SK-N-MC (cell line): ENCODE data around the gene UROS.

ENCODE experiments used
- DNase-seq: peaks from one replicate; pipeline ENCODE4 v3.0.0-alpha.2; 2011; ENCODE audit warnings: low read depth, low spot score
- H3K27ac ChIP-seq: fragments of 200-600 bp; sonication (generic); 2 replicates; pipeline ENCODE4 v1.5.1; 2016; ENCODE audit warnings: mixed run types
- H3K36me3 ChIP-seq: fragments of 200-600 bp; sonication (generic); 2 replicates; pipeline ENCODE4 v1.6.1; 2017; ENCODE audit warnings: antibody characterized with exemption, low read length, mixed read lengths; ENCODE audit not compliant: insufficient read depth
- H3K4me3 ChIP-seq: fragments of 200-600 bp; sonication (generic); 2 replicates; pipeline ENCODE4 v1.5.1; 2016
- H3K9ac ChIP-seq: fragments of 200-600 bp; sonication (generic); 2 replicates; pipeline ENCODE4 v1.8.0; 2017; ENCODE audit warnings: mixed run types, mixed read lengths; ENCODE audit not compliant: insufficient read length
- H3K9me3 ChIP-seq: fragments of 200-600 bp; sonication (generic); 2 replicates; pipeline ENCODE4 v1.6.1; 2017; ENCODE audit warnings: low read depth, mild to moderate bottlenecking, antibody characterized with exemption, low read length, moderate library complexity, mixed read lengths
- EZH2 ChIP-seq: fragments of 200-600 bp; sonication (generic); IDR thresholded peaks from one replicate; pipeline ENCODE4 v1.6.1; 2017; ENCODE audit warnings: antibody characterized with exemption
- FOXP2 ChIP-seq: optimal IDR thresholded peaks from 2 replicates; pipeline ENCODE3; 2011; ENCODE audit warnings: mild to moderate bottlenecking, moderate library complexity; ENCODE audit not compliant: insufficient read depth; ENCODE audit errors: extremely low read length, control extremely low read depth
- POLR2AphosphoS5 ChIP-seq: IDR thresholded peaks from 2 replicates; pipeline ENCODE4 v1.6.1; 2012; ENCODE audit warnings: mild to moderate bottlenecking, low read depth, low read length, borderline replicate concordance

UROS gene

DNA sequence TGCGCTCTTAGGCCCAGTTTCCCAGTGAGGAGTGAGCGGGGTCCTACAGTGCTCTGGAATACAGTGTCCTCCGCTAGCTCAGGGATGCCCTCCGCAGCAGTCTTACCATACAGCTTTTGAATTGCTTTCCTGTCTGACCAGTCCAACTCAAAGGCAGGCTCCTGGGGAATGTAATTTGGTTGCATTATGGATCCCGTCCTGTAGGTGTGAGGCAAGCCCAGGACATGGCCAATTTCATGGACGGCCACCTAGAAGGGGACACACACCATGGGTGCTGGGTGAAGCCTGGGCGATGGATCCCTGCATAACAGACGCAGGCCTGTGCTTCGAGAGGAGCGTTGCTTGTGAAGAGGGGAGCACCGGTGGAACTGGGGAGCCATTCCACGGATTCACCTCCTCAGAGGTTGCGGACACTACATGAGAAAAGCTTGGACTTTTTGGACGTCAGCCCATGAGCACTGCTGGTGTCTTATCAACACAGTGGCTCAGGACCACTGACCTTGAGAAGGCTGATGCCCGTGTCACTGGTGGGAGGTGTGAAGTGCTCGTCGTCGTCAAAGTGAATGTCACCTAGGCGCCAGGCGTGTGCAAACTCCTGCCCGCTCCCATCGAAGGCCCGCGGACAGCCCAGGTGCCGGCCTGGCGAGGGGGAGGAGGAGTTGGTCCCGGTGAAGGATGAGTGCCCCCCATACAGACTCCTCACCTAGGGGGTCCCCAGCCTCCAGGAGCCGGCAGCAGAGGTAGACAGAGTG is 50.8 kb downstream of the UROS start:
- no peak overlapping the region for H3K27ac ChIP-seq
- no peak for DNase-seq
- no peak overlapping the region for H3K9ac ChIP-seq
- H3K9me3 ChIP-seq: no peaks in the 10 kb centered on the region
- H3K4me3 ChIP-seq: no peak overlapping the region
- H3K36me3 ChIP-seq: no peaks in the 10 kb centered on the region
- no peak for TF ChIP-seq EZH2
- TF ChIP-seq FOXP2: no peak
- TF ChIP-seq POLR2AphosphoS5: no peak

DNA sequence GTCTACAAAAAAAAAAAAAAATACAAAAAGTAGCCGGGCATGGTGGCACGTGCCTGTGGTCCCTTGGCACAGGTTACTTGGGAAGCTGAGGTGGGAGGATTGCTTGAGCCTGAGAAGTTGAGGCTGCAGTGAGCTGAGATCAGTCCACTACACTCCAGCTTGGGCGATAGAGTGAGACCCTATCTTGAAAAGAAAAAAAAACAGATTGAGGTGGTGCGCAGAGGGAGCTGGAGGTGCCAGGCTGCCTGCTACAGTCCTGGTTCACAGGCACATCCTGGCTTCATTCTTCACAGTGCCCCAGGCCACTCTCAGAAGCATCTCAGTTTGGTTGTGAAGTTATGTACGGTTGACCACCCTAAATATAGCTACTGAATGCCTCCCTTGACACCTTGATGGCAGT is 52.2 kb downstream of the UROS start:
- TF ChIP-seq POLR2AphosphoS5: no peak
- TF ChIP-seq FOXP2: no peak
- no peak for TF ChIP-seq EZH2

DNA sequence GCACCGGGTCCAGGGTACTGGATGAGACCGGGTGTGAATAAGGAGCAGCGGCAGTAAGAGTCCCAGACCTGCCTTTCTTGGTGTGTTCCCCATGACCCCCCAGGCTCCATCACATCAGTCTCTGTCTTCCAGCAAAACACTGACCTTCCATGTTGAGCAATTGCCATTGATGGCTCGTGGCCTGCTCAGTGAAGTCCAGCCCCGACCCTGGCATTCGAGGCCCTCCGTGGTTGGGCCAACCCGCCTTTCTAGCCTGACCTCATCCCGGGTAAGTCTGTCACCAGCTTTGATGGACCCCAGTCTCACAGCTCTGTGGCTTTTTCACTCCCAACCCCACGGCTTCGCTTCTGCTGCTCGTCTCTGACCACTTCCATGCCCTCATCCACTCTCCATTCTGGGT is 53.9 kb downstream of the UROS start:
- no peaks in the 10 kb centered on the region for H3K9me3 ChIP-seq
- TF ChIP-seq FOXP2 (no peak), EZH2 (no peak)
- no peak for DNase-seq
- H3K27ac ChIP-seq: no peak overlapping the region
- H3K36me3 ChIP-seq: peaks cover 4% of the 10 kb centered on the region; the same call in 1 of the 2 replicates
- H3K4me3 ChIP-seq: no peak overlapping the region
- no peak overlapping the region for H3K9ac ChIP-seq

More for the DNA sequence above, 52.2 kb downstream of the UROS start:
- no peak for DNase-seq
- no peak overlapping the region for H3K4me3 ChIP-seq
- no peak overlapping the region for H3K27ac ChIP-seq
- H3K9ac ChIP-seq: no peak overlapping the region
- no peaks in the 10 kb centered on the region for H3K36me3 ChIP-seq
- H3K9me3 ChIP-seq: no peaks in the 10 kb centered on the region

DNA sequence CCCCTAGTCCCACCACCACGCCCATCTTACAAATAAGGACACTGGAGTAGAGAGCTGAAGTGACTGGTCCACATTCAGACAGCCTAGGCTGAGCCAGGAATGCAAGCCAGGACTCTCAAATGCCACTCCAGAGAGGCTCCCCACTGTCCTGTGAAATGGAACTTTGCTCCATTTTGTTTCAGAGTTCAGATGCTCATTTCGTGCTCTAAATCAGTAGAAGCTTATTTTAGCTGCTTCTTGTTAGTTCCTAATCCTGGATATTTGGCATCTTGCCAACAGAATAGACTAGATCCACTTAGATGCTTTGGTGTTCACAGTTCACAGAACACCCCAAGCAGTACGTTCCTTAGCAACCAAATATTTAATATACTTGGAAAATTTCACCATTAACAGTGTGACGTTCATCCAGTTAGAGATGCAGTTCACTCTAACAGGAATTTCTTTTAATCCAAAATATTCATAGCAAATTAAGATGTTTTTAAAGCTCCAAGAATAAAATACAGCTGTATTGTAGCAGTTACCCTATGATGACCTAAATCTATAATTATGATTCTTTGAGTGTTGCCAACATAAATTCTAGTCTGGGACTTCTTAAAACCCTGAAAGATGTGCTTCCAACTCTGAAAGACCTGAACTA is 54.7 kb downstream of the UROS start:
- no peak for TF ChIP-seq EZH2
- no peak for TF ChIP-seq POLR2AphosphoS5
- TF ChIP-seq FOXP2: no peak
- Histone ChIP-seq H3K36me3 (peaks cover 10% of the 10 kb centered on the region; the same call in 1 of the 2 replicates), H3K9me3 (no peaks in the 10 kb centered on the region), H3K4me3 (no peak overlapping the region), H3K9ac (no peak overlapping the region), H3K27ac (no peak overlapping the region)
- no peak for DNase-seq

DNA sequence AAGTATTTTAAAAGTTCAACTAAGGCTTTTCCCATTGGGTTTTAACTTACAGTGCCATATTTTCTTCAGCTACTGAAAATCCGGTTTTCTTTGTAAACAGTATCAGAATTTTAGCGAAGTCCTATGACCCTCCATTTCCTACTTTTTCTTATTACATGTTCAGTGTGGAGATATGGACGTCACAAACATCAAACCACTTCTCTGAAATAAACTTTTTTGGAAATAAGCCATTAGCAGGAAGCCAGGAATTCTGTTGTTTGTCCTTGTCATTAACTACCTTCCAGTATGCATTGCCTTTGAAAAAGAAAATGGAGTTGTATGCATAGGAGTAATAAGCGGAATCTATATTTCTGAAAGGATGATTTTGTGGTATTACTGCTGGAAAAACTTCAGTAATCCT is 56.5 kb downstream of the UROS start:
- peaks cover 17% of the 10 kb centered on the region; the same call in 1 of the 2 replicates for H3K36me3 ChIP-seq
- DNase-seq: no peak

DNA sequence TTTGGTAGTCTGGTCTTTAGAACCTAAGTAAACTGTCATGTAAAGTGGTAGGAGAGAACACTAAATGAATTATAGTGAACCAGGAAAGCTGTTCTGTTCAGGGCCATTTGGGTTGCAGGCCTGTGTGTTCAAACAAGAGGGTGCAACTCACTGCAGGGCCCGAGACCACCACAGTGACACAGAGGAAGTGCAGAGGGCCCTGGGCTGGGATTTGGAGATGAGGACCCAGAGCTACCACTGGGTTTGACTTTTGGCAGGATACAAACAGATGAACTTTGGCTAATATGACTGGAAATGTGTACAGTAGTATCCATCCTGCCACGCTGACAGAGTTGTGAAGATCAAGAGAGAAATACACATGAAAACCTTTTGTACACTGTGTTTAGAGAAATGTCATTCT is 57.2 kb downstream of the UROS start:
- no peak overlapping the region for H3K27ac ChIP-seq
- no peak overlapping the region for H3K4me3 ChIP-seq
- no peak for TF ChIP-seq POLR2AphosphoS5
- no peak for TF ChIP-seq FOXP2
- no peak for TF ChIP-seq EZH2
- no peaks in the 10 kb centered on the region for H3K9me3 ChIP-seq
- peaks cover 17% of the 10 kb centered on the region; the same call in 1 of the 2 replicates for H3K36me3 ChIP-seq
- DNase-seq: no peak
- H3K9ac ChIP-seq: no peak overlapping the region

More for the DNA sequence above, 56.5 kb downstream of the UROS start:
- no peak overlapping the region for H3K27ac ChIP-seq
- H3K9me3 ChIP-seq: no peaks in the 10 kb centered on the region
- no peak overlapping the region for H3K4me3 ChIP-seq
- H3K9ac ChIP-seq: no peak overlapping the region
- TF ChIP-seq FOXP2: no peak

DNA sequence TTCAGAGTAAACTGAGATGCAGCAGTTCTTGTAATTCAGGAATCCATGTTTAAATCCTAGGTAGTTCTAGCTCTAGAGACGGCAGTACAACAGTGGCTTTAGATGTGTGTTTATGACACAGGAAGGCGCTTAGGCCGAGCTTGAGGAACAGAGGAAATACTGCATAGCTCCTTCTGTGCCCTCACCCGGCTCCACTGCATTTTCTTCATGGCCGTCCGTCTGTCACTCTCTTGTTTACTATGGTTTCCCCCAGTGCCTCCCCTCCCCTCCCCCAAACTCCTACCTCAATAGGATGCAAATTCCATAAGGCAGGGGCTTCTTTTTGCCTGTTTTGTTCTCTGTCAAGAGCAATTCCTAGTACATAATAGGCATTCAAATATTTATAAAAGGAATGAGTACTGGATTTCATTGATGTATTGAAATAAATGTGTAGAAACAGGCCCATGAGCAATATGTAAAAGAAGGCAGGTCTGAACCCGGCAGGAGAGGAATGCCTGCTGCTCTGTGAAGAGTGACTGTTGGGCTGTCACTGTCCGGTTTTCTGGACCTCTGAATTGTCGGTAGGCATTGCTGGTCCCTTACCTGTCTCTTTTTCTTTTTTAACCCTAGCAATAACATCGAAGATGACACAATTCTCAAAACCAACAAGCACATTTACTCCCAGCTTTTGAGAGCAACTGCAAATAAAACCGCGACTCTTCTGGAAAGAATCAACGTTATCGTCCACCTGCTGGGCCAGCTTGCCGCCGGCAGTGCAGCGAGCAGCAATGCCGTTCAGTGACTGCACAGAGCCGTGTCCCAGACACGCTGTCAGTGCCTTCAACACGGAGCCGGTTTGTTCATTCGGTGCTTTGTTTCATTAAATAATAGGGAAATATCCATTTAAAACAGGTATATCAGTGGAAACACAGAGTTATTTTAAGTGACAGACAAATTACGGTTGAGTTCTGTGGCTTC is 60.1 kb downstream of the UROS start:
- H3K9me3 ChIP-seq: no peaks in the 10 kb centered on the region

DNA sequence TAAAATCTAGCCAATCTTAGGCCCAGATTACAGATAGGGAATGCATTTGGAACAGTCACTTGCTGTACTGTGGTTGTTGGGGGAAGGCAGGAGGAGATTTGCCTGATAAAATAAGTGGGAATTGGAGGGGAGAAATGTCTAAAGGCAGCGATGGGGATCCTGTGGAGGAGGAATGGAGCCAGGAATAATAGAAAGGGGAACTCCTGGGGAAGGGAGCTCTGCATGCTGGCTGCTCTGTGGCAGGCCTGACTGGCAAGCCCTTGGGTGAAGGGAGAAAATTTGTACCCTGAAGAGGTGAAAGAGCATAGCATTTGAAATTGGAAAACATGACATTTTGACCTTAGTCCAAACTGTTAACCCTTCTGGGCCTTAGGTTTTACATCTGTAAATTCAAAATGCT is 61.1 kb downstream of the UROS start:
- H3K36me3 ChIP-seq: peaks cover 29% of the 10 kb centered on the region; the same call in 1 of the 2 replicates
- no peaks in the 10 kb centered on the region for H3K9me3 ChIP-seq
- no peak overlapping the region for H3K4me3 ChIP-seq
- DNase-seq: no peak
- no peak overlapping the region for H3K9ac ChIP-seq
- no peak overlapping the region for H3K27ac ChIP-seq
- TF ChIP-seq FOXP2 (no peak), POLR2AphosphoS5 (no peak), EZH2 (no peak)

More for the DNA sequence above, 60.1 kb downstream of the UROS start:
- Histone ChIP-seq H3K36me3 (peaks cover 26% of the 10 kb centered on the region; the same call in 1 of the 2 replicates), H3K9ac (no peak overlapping the region), H3K4me3 (no peak overlapping the region), H3K27ac (no peak overlapping the region)
- no peak for DNase-seq
- TF ChIP-seq EZH2 (no peak), POLR2AphosphoS5 (no peak), FOXP2 (no peak)

DNA sequence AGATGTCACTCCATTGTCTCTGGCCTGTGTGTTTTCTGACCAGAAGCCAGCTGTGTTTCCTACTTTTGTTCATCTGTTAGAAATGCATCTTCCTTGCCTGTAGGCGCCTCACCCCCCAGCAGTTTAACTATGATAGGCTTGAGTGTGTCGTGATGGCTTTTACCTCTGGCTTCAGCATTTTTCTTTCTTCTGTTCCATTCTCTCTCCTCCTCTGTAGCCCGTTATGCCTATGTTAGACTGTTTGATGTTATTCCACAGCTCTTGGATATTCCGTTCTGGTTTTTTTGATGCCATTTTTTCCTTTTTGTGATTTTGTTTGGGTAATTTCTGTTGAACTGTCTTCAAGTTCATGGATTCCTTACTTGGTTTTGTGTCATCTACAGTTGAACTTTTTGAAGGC is 65.3 kb downstream of the UROS start:
- TF ChIP-seq POLR2AphosphoS5 (no peak), EZH2 (no peak), FOXP2 (no peak)
- Histone ChIP-seq H3K36me3 (peaks cover 34% of the 10 kb centered on the region; the same call in 1 of the 2 replicates), H3K9me3 (no peaks in the 10 kb centered on the region), H3K27ac (no peak overlapping the region), H3K9ac (no peak overlapping the region), H3K4me3 (no peak overlapping the region)
- no peak for DNase-seq
